GM23248 (cell line): ENCODE data around the gene TRIB2.

Source experiments
- EZH2 ChIP-seq: fragments of 200-600 bp; sonication (generic); IDR thresholded peaks from 2 replicates; pipeline ENCODE4 v1.6.1; 2018; ENCODE audit warnings: antibody characterized with exemption, mild to moderate bottlenecking; ENCODE audit not compliant: insufficient read depth, poor library complexity, severe bottlenecking
- EZH2phosphoT487 ChIP-seq: fragments of 200-600 bp; sonication (generic); IDR thresholded peaks from 2 replicates; pipeline ENCODE4 v1.6.1; 2018; ENCODE audit warnings: antibody characterized with exemption, moderate library complexity, mild to moderate bottlenecking, low read depth; ENCODE audit not compliant: insufficient read depth

DNA sequence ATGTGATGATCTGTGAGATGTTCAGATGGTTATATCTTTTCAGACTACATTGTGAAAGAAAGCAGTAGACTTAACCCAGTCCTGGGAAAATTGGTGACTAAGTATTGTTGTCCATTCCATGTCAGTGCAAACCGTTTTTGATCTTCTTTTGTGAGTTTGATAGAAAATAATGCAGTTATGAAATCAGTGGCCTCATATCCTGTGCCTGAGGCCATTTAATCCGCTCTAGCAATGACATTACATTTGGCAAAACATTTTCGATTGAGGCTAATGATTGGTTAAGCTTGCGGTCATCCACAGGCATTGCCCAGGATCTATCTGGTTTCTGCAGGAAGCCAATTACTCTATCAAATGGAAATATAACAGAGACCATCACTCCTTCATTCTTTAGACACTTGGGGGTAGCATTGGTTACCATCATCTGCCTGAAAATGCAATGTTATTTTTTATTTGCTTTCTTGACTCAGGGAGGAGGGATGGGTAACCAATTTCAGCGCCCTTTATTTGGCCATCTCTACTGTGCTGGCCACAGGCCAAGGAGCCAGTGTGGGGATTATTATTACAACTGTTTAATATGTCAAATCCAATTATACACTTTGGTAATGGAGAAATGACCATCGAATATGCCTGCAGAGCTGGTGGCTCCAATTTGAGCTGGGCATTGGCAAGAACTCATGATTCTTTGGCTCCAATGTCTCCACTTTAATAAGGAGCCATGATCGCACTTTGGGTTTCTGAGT lies 33.6 kb downstream of the TRIB2 start:
- TF ChIP-seq EZH2 (no peak), EZH2phosphoT487 (no peak)
